Measurements from ENCODE around the gene PTEN. TPM values are rescaled to one million over a fixed set of nuclear protein-coding genes. Genes with fewer than 3 reads are reported as not detected.

Gene PTEN
- total and polyA plus RNA-seq, 4 donors: 29.4 to 334 (median 64.1) TPM

DNA sequence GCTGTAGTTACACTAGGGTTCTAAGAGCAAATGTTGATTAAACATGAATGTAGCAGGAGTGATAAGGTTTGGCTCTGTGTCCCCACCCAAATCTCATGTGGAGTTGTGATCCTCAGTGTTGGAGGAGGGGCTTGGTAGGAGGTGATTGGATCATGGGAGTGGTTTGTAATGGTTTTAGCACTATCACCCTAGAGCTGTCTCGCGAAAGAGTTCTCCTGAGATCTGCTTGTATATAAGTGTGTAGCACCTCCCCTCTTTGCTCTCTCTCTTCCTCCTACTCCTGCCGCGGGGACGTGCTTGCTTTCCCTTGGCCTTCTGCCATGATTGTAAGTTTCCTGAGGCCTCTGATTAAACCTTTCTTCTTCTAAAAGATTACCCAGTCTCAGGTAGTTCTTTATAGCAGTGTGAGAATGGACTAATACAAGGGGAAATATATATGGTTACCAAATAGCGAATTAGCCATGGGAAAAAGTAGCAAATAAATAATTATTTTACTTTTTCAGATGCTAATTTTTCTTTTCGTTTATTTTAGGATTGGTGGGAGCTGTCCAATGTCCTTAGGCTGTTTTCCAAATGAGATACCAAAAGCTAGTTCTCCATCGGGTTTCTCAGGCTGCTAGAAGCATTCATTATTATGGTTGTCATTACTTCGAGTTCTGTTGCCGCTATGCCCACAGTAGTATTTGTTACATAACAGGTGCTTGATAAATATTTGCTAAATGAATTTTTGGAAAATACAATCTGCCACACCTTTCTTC is 58.7 kb downstream of the PTEN start:
- no peak overlapping the region for H3K4me3 ChIP-seq
- no peak for ATAC-seq (ENCODE audit: insufficient read depth, low FRiP score)
- no peak for DNase-seq
- H3K27me3 ChIP-seq (ENCODE audit: control insufficient read depth in 3 of 3, insufficient read depth in 3 of 3, low read length in 2 of 3): no peaks in the 10 kb centered on the region
- peaks cover 0 to 25% (median 5%) of the 10 kb centered on the region in 5 donors for H3K4me1 ChIP-seq (ENCODE audit: control insufficient read depth in 5 of 5, insufficient read depth in 5 of 5, low read length in 5 of 5)
- TF ChIP-seq, protein P1, sequence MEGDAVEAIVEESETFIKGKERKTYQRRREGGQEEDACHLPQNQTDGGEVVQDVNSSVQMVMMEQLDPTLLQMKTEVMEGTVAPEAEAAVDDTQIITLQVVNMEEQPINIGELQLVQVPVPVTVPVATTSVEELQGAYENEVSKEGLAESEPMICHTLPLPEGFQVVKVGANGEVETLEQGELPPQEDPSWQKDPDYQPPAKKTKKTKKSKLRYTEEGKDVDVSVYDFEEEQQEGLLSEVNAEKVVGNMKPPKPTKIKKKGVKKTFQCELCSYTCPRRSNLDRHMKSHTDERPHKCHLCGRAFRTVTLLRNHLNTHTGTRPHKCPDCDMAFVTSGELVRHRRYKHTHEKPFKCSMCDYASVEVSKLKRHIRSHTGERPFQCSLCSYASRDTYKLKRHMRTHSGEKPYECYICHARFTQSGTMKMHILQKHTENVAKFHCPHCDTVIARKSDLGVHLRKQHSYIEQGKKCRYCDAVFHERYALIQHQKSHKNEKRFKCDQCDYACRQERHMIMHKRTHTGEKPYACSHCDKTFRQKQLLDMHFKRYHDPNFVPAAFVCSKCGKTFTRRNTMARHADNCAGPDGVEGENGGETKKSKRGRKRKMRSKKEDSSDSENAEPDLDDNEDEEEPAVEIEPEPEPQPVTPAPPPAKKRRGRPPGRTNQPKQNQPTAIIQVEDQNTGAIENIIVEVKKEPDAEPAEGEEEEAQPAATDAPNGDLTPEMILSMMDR (IDR thresholded peaks at IDR 0.05; ENCODE audit: control extremely low read depth, extremely low read depth): no peak
- no peak overlapping the region for H3K27ac ChIP-seq (ENCODE audit: low read depth in 1 of 2, low read length in 1 of 2)
- H3K9ac ChIP-seq (ENCODE audit: insufficient read depth in 1 of 2, low read length in 2 of 2): no peak overlapping the region
- H3K36me3 ChIP-seq (ENCODE audit: control insufficient read depth in 4 of 4, insufficient read depth in 4 of 4, low read length in 4 of 4): peaks cover 0 to 7% (median under 1%) of the 10 kb centered on the region in 4 donors
- 66 to 70% methylated on average over 10 of the region's 10 CpGs for WGBS, 2 donors
- H3K9me3 ChIP-seq (ENCODE audit: control insufficient read depth in 4 of 4, insufficient read depth in 3 of 4, low read length in 3 of 4): peaks cover 0 to 2% (median 0%) of the 10 kb centered on the region in 4 donors

DNA sequence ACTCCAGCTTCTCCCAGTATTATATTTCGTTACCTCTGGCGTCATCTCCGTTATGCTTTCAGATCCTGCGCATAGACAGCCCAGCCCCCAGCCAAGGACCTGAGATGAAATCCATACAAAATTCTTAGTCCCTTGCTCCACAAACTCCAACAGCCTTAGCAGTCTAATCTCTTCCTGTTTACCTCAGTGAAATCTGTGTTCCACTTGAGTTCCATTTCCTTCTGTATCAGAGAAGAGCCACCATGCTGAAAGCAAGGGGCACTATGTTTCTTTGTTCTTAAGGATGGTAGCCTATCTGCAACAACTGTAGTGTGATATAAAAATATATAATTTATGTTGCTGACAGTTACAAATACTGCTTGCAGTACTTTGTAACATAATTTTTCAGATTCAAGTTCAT is 59.8 kb downstream of the PTEN start:
- TF ChIP-seq, protein P1 (IDR thresholded peaks at IDR 0.05; ENCODE audit: control extremely low read depth, extremely low read depth): no peak
- DNase-seq (no peak), ATAC-seq (ENCODE audit: insufficient read depth, low FRiP score) (no peak)
- no peaks in the 10 kb centered on the region for H3K27me3 ChIP-seq (ENCODE audit: control insufficient read depth in 3 of 3, insufficient read depth in 3 of 3, low read length in 2 of 3)
- peaks cover 0 to 2% (median 0%) of the 10 kb centered on the region in 4 donors for H3K9me3 ChIP-seq (ENCODE audit: control insufficient read depth in 4 of 4, insufficient read depth in 3 of 4, low read length in 3 of 4)
- H3K4me1 ChIP-seq (ENCODE audit: control insufficient read depth in 5 of 5, insufficient read depth in 5 of 5, low read length in 5 of 5): peaks cover 0 to 29% (median 5%) of the 10 kb centered on the region in 5 donors
- no peak overlapping the region for H3K4me3 ChIP-seq
- no peak overlapping the region for H3K27ac ChIP-seq (ENCODE audit: low read depth in 1 of 2, low read length in 1 of 2)
- 92 to 93% methylated on average over 4 of the region's 4 CpGs for WGBS, 2 donors
- no peak overlapping the region for H3K9ac ChIP-seq (ENCODE audit: insufficient read depth in 1 of 2, low read length in 2 of 2)
- H3K36me3 ChIP-seq (ENCODE audit: control insufficient read depth in 4 of 4, insufficient read depth in 4 of 4, low read length in 4 of 4): peaks cover 0 to 7% (median 3%) of the 10 kb centered on the region in 4 donors

DNA sequence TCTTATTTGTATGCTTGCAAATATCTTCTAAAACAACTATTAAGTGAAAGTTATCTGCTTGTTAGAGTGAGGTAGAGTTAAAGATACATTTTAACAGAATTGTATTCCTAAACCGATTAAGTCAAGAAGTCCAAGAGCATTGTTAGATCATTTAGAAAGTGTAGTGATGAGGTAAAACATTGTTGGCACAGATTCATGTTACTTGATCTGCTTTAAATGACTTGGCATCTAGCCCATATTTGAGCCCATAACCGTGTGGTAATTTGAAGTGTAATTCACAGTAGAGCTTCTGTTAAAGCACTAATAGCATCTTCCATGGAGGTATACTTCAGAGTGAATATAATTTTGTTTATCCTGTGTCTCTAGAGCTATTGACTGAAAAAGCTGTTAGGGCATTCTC is 62.1 kb downstream of the PTEN start:
- Histone ChIP-seq H3K4me1 (ENCODE audit: control insufficient read depth in 5 of 5, insufficient read depth in 5 of 5, low read length in 5 of 5) (peaks cover 0 to 29% (median 4%) of the 10 kb centered on the region in 5 donors), H3K9ac (ENCODE audit: insufficient read depth in 1 of 2, low read length in 2 of 2) (no peak overlapping the region), H3K27me3 (ENCODE audit: control insufficient read depth in 3 of 3, insufficient read depth in 3 of 3, low read length in 2 of 3) (no peaks in the 10 kb centered on the region), H3K4me3 (no peak overlapping the region), H3K36me3 (ENCODE audit: control insufficient read depth in 4 of 4, insufficient read depth in 4 of 4, low read length in 4 of 4) (peaks cover 0 to 7% (median 3%) of the 10 kb centered on the region in 4 donors), H3K9me3 (ENCODE audit: control insufficient read depth in 4 of 4, insufficient read depth in 3 of 4, low read length in 3 of 4) (peaks cover 0 to 2% (median 0%) of the 10 kb centered on the region in 4 donors), H3K27ac (ENCODE audit: low read depth in 1 of 2, low read length in 1 of 2) (no peak overlapping the region)
- DNase-seq (peak in 1 of 3 donors; percentile 37), ATAC-seq (ENCODE audit: insufficient read depth, low FRiP score) (no peak)
- WGBS, 2 donors: 33 to 48% methylated on average over 2 of the region's 2 CpGs
- TF ChIP-seq, protein P1 (IDR thresholded peaks at IDR 0.05; ENCODE audit: control extremely low read depth, extremely low read depth): no peak

Data from lung (tissue), 12 donors.